CD14-positive monocyte (primary cell): Measurements from ENCODE around the gene MAML3. TPM values are rescaled to one million over a fixed set of nuclear protein-coding genes. Genes with fewer than 3 reads are reported as not detected.

ENCODE experiments used
- DNase-seq, 3 donors: peaks; one replicate each; pipeline ENCODE4 v3.0.0-alpha.2; 2011 to 2022
- H2AFZ ChIP-seq: 2 replicates; pipeline ENCODE4 v1.6.0; 2012; ENCODE audit warnings: mild to moderate bottlenecking, low read depth, low read length, inconsistent platforms; ENCODE audit not compliant: insufficient read depth, poor library complexity, severe bottlenecking
- H3K27ac ChIP-seq, 2 donors: 1 replicate in 1 of 2; 2 replicates in 1 of 2; pipeline ENCODE4 v1.5.1; 2012 to 2013; ENCODE audit warnings: low read length in 2 of 2, control low read depth in 1 of 2, inconsistent platforms in 1 of 2, low read depth in 1 of 2, mild to moderate bottlenecking in 1 of 2
- H3K27me3 ChIP-seq, 2 donors: one replicate each; pipeline versions ENCODE4 v1.6.0 to v1.6.1; 2011 to 2013; ENCODE audit warnings: low read length in 2 of 2; ENCODE audit not compliant: control insufficient read depth in 2 of 2, insufficient read depth in 2 of 2
- H3K36me3 ChIP-seq, 2 donors: replicated peaks in 1 of 2; 1 replicate in 1 of 2; 2 replicates in 1 of 2; pipeline versions ENCODE4 v1.5.1 to v1.6.1; 2012 to 2013; ENCODE audit warnings: low read length in 2 of 2, control low read depth in 1 of 2, inconsistent platforms in 1 of 2, mild to moderate bottlenecking in 1 of 2; ENCODE audit not compliant: insufficient read depth in 2 of 2, control insufficient read depth in 1 of 2
- H3K4me1 ChIP-seq, 2 donors: 1 replicate in 1 of 2; 2 replicates in 1 of 2; pipeline versions ENCODE4 v1.5.1 to v1.6.1; 2012 to 2013; ENCODE audit warnings: low read length in 2 of 2, control low read depth in 1 of 2, inconsistent platforms in 1 of 2, mild to moderate bottlenecking in 1 of 2, moderate library complexity in 1 of 2; ENCODE audit not compliant: insufficient read depth in 2 of 2, control insufficient read depth in 1 of 2
- H3K4me2 ChIP-seq: replicated peaks from 2 replicates; pipeline ENCODE3; 2012; ENCODE audit warnings: low read length, moderate library complexity, mild to moderate bottlenecking; ENCODE audit not compliant: poor library complexity, severe bottlenecking; ENCODE audit errors: extremely low read depth
- H3K4me3 ChIP-seq, 3 experiments: fragments of 200-600 bp in 1 of 3; sonication (generic) in 1 of 3; replicated peaks in 1 of 3; 1 replicate in 2 of 3; 2 replicates in 1 of 3; pipeline ENCODE4 v1.5.1; 2011 to 2013; ENCODE audit warnings: low read length in 3 of 3, mild to moderate bottlenecking in 3 of 3, control low read depth in 2 of 3, low read depth in 2 of 3, inconsistent platforms in 1 of 3, moderate library complexity in 1 of 3
- H3K79me2 ChIP-seq: 2 replicates; pipeline ENCODE4 v1.6.0; 2012; ENCODE audit warnings: mild to moderate bottlenecking, control low read depth, inconsistent platforms, low read length, moderate library complexity; ENCODE audit not compliant: insufficient read depth
- H3K9ac ChIP-seq: 2 replicates; pipeline ENCODE4 v1.6.0; 2017; ENCODE audit warnings: low read length, mild to moderate bottlenecking; ENCODE audit not compliant: insufficient read depth, poor library complexity, severe bottlenecking
- H3K9me3 ChIP-seq, 2 donors: replicated peaks in 1 of 2; 1 replicate in 1 of 2; 2 replicates in 1 of 2; pipeline versions ENCODE4 v1.5.1 to v1.6.1; 2012 to 2013; ENCODE audit warnings: low read length in 2 of 2, control low read depth in 1 of 2; ENCODE audit not compliant: control insufficient read depth in 1 of 2, insufficient read depth in 1 of 2
- H4K20me1 ChIP-seq: 2 replicates; pipeline ENCODE4 v1.6.0; 2012; ENCODE audit warnings: mild to moderate bottlenecking, low read length, control low read depth, moderate library complexity; ENCODE audit not compliant: insufficient read depth
- H3K27ac Mint-ChIP-seq, 7 donors: one replicate each; pipeline ENCODE4 v1.8.0; 2020; ENCODE audit warnings: mild to moderate bottlenecking in 7 of 7, mixed read lengths in 7 of 7, moderate library complexity in 6 of 7, inconsistent platforms in 2 of 7
- H3K27me3 Mint-ChIP-seq, 3 donors: one replicate each; pipeline ENCODE4 v1.8.0; 2021 to 2022; ENCODE audit warnings: low read depth in 3 of 3, mild to moderate bottlenecking in 3 of 3, mixed read lengths in 3 of 3, moderate library complexity in 3 of 3, inconsistent platforms in 1 of 3
- H3K36me3 Mint-ChIP-seq, 2 donors: one replicate each; pipeline ENCODE4 v1.8.0; 2020; ENCODE audit warnings: mixed read lengths in 2 of 2, inconsistent platforms in 1 of 2, mild to moderate bottlenecking in 1 of 2
- H3K4me1 Mint-ChIP-seq: one replicate; pipeline ENCODE4 v1.8.0; 2020; ENCODE audit warnings: mild to moderate bottlenecking, mixed read lengths
- H3K4me3 Mint-ChIP-seq, 2 donors: one replicate each; pipeline ENCODE4 v1.8.0; 2020; ENCODE audit warnings: mild to moderate bottlenecking in 2 of 2, mixed read lengths in 2 of 2, moderate library complexity in 1 of 2
- H3K9me3 Mint-ChIP-seq, 7 donors: one replicate each; pipeline ENCODE4 v1.8.0; 2020 to 2022; ENCODE audit warnings: mixed read lengths in 7 of 7, mild to moderate bottlenecking in 6 of 7, moderate library complexity in 6 of 7, inconsistent platforms in 2 of 7
- WGBS: methylation state at CpG from one replicate; pipeline ENCODE4 v1.1.5; 2013; ENCODE audit warnings: missing lambda C conversion rate; ENCODE audit not compliant: insufficient coverage; 5-methylcytosine and 5-hydroxymethylcytosine counted together
- intact Hi-C, 2 donors: fragments of 100-400 bp; cut with micrococcal nuclease; formaldehyde crosslinking; loops; one replicate each; pipeline versions ENCODE4 v1.15.0 to v1.15.1; 2023
- polyA plus RNA-seq, 3 donors: library from polyadenylated mRNA; depleted of rRNA in 1 of 3; unstranded in 2 of 3; stranded (reverse) in 1 of 3; fragments of 300-500 nt in 2 of 3; fragments of >200 nt in 1 of 3; fragmentation: Illumina TruSeq in 2 of 3; gene quantifications; 1 replicate in 2 of 3; 2 replicates in 1 of 3; pipeline ENCODE4 v1.2.3, GENCODE V29; 2012 to 2021
- TF ChIP-seq, protein P1 (sequence below): fragments of 200-600 bp; IDR thresholded peaks from one replicate; pipeline ENCODE4 v1.8.0; 2022; ENCODE audit warnings: antibody characterized with exemption, mild to moderate bottlenecking

MAML3 gene
- polyA plus RNA-seq, 3 donors = 1.5 to 6.5 (median 2.3) TPM

DNA sequence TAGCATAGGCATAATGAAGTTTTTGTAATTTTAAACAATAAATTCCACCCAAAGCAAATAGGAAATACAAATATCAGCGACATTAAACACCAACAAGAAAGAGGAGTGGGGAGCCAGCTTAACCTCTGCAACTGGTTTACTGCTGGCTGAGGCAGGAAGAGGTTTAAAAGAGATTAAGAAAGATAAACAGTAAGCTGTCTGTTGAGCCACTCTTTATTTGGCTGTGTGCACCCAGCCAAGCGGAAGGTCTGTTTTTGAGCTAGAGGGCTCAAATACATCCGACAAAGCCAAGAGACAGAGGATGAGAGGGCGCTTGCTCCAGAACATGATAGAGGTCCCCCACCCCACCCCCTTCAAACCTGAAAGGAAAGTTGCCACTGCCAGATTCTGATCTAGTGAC is 297.0 kb downstream of the MAML3 start:
- peaks cover 0 to 3% (median 0%) of the 10 kb centered on the region in 7 donors for H3K9me3 Mint-ChIP-seq
- Histone ChIP-seq H2AFZ (no peak overlapping the region), H3K79me2 (no peaks in the 10 kb centered on the region), H3K4me1 (peaks cover 9 to 20% of the 10 kb centered on the region in 2 donors), H3K4me2 (no peak overlapping the region), H3K4me3 (no peak overlapping the region), H3K27ac (no peak overlapping the region), H3K27me3 (no peaks in the 10 kb centered on the region), H4K20me1 (no peaks in the 10 kb centered on the region), H3K9ac (no peak overlapping the region), H3K36me3 (peaks cover 0 to 5% of the 10 kb centered on the region in 2 donors), H3K9me3 (no peaks in the 10 kb centered on the region)
- WGBS = no CpG with 5 or more reads among the region's 4 CpGs
- no peak overlapping the region for H3K4me3 Mint-ChIP-seq
- H3K36me3 Mint-ChIP-seq = peaks cover 17 to 19% of the 10 kb centered on the region in 2 donors
- no peak for DNase-seq
- peaks cover 0 to 4% (median 0%) of the 10 kb centered on the region in 3 donors for H3K27me3 Mint-ChIP-seq
- TF ChIP-seq, protein P1, sequence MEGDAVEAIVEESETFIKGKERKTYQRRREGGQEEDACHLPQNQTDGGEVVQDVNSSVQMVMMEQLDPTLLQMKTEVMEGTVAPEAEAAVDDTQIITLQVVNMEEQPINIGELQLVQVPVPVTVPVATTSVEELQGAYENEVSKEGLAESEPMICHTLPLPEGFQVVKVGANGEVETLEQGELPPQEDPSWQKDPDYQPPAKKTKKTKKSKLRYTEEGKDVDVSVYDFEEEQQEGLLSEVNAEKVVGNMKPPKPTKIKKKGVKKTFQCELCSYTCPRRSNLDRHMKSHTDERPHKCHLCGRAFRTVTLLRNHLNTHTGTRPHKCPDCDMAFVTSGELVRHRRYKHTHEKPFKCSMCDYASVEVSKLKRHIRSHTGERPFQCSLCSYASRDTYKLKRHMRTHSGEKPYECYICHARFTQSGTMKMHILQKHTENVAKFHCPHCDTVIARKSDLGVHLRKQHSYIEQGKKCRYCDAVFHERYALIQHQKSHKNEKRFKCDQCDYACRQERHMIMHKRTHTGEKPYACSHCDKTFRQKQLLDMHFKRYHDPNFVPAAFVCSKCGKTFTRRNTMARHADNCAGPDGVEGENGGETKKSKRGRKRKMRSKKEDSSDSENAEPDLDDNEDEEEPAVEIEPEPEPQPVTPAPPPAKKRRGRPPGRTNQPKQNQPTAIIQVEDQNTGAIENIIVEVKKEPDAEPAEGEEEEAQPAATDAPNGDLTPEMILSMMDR = no peak
- peak overlapping the region in 3 of 7 donors; percentile 10 to 76 (median 38) for H3K27ac Mint-ChIP-seq
- peaks cover 20% of the 10 kb centered on the region for H3K4me1 Mint-ChIP-seq
- intact Hi-C loops = no loop called here

DNA sequence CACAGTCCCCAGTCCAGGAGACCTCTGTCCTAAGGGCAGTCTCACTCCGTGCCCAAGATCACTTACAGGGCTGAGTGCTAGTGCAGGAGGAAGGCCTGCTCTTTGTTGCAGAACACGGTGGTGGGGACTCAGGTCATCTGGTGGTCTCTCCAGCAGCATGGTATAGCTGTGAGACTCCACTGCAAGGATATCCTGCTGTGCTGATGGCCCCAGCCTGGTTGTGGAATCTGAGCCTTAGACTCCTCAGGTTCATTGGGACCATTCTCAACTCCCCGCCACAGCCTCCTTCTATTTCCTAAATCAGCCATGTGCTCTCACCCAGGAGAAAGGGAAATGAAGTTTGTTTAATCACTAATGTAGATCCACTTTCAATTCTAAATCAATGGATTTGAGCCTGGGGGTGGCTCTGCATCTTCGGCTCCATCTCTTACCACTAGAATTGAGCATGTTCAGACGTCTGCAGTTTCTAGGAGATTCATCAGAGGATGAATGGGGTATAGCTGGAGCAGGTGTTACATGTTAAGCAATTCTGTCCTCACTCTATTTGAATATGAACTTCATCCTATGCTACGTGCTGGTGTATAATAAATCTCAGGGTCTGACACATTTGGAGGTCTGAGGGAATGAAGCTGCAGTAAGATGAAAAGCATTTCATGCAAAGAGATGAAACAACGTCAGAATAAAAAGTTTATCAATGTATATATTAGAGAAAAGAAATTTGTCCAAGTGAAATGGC is 299.1 kb downstream of the MAML3 start:
- Histone ChIP-seq H3K79me2 (no peaks in the 10 kb centered on the region), H3K4me3 (no peak overlapping the region), H4K20me1 (no peaks in the 10 kb centered on the region), H2AFZ (no peak overlapping the region), H3K4me2 (no peak overlapping the region), H3K9me3 (no peaks in the 10 kb centered on the region), H3K9ac (no peak overlapping the region), H3K4me1 (peaks cover 16 to 26% of the 10 kb centered on the region in 2 donors), H3K36me3 (peaks cover 0 to 5% of the 10 kb centered on the region in 2 donors), H3K27ac (no peak overlapping the region), H3K27me3 (no peaks in the 10 kb centered on the region)
- TF ChIP-seq, protein P1 = no peak
- Mint-ChIP-seq H3K27ac (no peak overlapping the region), H3K4me3 (no peak overlapping the region), H3K9me3 (no peaks in the 10 kb centered on the region), H3K36me3 (peaks cover 11 to 12% of the 10 kb centered on the region in 2 donors), H3K4me1 (peaks cover 29% of the 10 kb centered on the region), H3K27me3 (peaks cover 0 to 1% (median 1%) of the 10 kb centered on the region in 3 donors)
- no peak for DNase-seq
- 100% methylated on average over 2 of the region's 7 CpGs for WGBS
- intact Hi-C loops = no loop called here
